OCI-LY7 (cell line): ENCODE data around the gene NUFIP1. TPM values are rescaled to one million over a fixed set of nuclear protein-coding genes. Genes with fewer than 3 reads are reported as not detected.
"Not testable (repeated sequence)": the region's sequence is repeated elsewhere in the genome, so short reads cannot be mapped to it uniquely, and the experiment has no call there.

Experiments
- BruUV-seq: library from RNA; stranded (reverse); fragments of 400-500 nt; replicated peaks from 2 replicates; lab custom pipeline; 2021; lab: Mats Ljungman, UMichigan
- CTCF ChIA-PET: fragments of 300-600 bp; sonication (Branson Sonifier 250); formaldehyde crosslinking; loops from one replicate; lab custom pipeline; 2022; ENCODE audit warnings: antibody characterized with exemption; ENCODE audit not compliant: unreplicated experiment; lab: Charles Lee
- POLR2A ChIA-PET: fragments of 300-600 bp; sonication (Branson Sonifier 250); formaldehyde crosslinking; loops from one replicate; lab custom pipeline; 2022; ENCODE audit warnings: antibody characterized with exemption; lab: Charles Lee
- DNase-seq: peaks from one replicate; pipeline ENCODE4 v3.0.0-alpha.2; 2015; ENCODE audit warnings: low spot score
- H2AFZ ChIP-seq: fragments of 200-600 bp; sonication (generic), shearing (Covaris generic); 2 replicates; pipeline ENCODE4 v1.6.1; 2014; ENCODE audit warnings: mild to moderate bottlenecking, antibody characterized with exemption, low read length, moderate library complexity
- H3K27ac ChIP-seq: fragments of 200-600 bp; sonication (generic); 2 replicates; pipeline ENCODE4 v1.5.1; 2014; ENCODE audit warnings: mixed run types, low read depth, mild to moderate bottlenecking, moderate library complexity, low read length, inconsistent platforms; ENCODE audit not compliant: poor library complexity, severe bottlenecking
- H3K36me3 ChIP-seq: fragments of 200-600 bp; sonication (generic); 2 replicates; pipeline ENCODE4 v1.6.1; 2014; ENCODE audit warnings: mild to moderate bottlenecking, antibody characterized with exemption, low read length, moderate library complexity, mixed read lengths; ENCODE audit not compliant: insufficient read depth
- H3K4me1 ChIP-seq: fragments of 200-600 bp; sonication (generic); 2 replicates; pipeline ENCODE4 v1.5.1; 2014; ENCODE audit warnings: mild to moderate bottlenecking, low read length; ENCODE audit not compliant: insufficient read depth, poor library complexity, severe bottlenecking
- H3K4me2 ChIP-seq: fragments of 200-600 bp; sonication (generic); 2 replicates; pipeline ENCODE4 v1.6.1; 2014; ENCODE audit warnings: mild to moderate bottlenecking, low read length
- H3K4me3 ChIP-seq: fragments of 200-600 bp; sonication (generic); 2 replicates; pipeline ENCODE4 v1.5.1; 2014; ENCODE audit warnings: mild to moderate bottlenecking, low read depth, low read length; ENCODE audit not compliant: poor library complexity, severe bottlenecking
- H3K79me2 ChIP-seq: fragments of 200-600 bp; sonication (generic); 2 replicates; pipeline ENCODE4 v1.6.1; 2016; ENCODE audit warnings: low read depth, mild to moderate bottlenecking, low read length, moderate library complexity, mixed read lengths; ENCODE audit not compliant: insufficient read depth
- H3K9me2 ChIP-seq: fragments of 200-600 bp; sonication (generic); 2 replicates; pipeline ENCODE4 v1.6.1; 2016; ENCODE audit warnings: mild to moderate bottlenecking, low read length, mixed read lengths; ENCODE audit not compliant: insufficient read depth
- H3K9me3 ChIP-seq: fragments of 200-600 bp; sonication (generic); 2 replicates; pipeline ENCODE4 v1.6.1; 2014; ENCODE audit warnings: mild to moderate bottlenecking, mixed run types, low read length, mixed read lengths
- H4K20me1 ChIP-seq: fragments of 200-600 bp; sonication (generic); 2 replicates; pipeline ENCODE4 v1.6.1; 2014; ENCODE audit warnings: mild to moderate bottlenecking, antibody characterized with exemption, low read length, moderate library complexity, mixed read lengths; ENCODE audit not compliant: insufficient read depth
- CTCF ChIP-seq: fragments of 200-600 bp; sonication (generic); conservative IDR thresholded peaks from 2 replicates; pipeline ENCODE4 v1.5.1; 2014; ENCODE audit warnings: mild to moderate bottlenecking, antibody characterized with exemption, low read length, moderate library complexity, mixed read lengths
- EZH2phosphoT487 ChIP-seq: fragments of 200-600 bp; sonication (generic); IDR thresholded peaks from 2 replicates; pipeline ENCODE4 v1.6.1; 2018; ENCODE audit warnings: low read depth, borderline replicate concordance, mild to moderate bottlenecking, mixed run types, antibody characterized with exemption, low read length, moderate library complexity, mixed read lengths
- intact Hi-C: fragments of 100-400 bp; cut with micrococcal nuclease; formaldehyde crosslinking; loops from one replicate; pipeline ENCODE4 v1.10.0; 2022; ENCODE audit not compliant: unreplicated experiment
- total RNA-seq, 2 experiments: library from RNA; depleted of rRNA in 1 of 2; stranded (reverse); fragments of >200 nt in 1 of 2; shearing (Covaris generic) in 1 of 2; gene quantifications; 2 replicates each; pipeline ENCODE4 v1.2.3, GENCODE V29; 2014 to 2022

Gene NUFIP1
- total RNA-seq, 2 experiments from 2014 or later = 6.8 to 11.4 TPM

GRCh38 chr13:44903574-44903985 lies 85.7 kb downstream of the NUFIP1 start:
- intact Hi-C loops = no loop called here
- CTCF ChIA-PET = no interaction called here
- H3K9me3 ChIP-seq = no peaks in the 10 kb centered on the region
- H3K4me1 ChIP-seq = peaks cover under 1% of the 10 kb centered on the region
- no peak overlapping the region for H2AFZ ChIP-seq
- no peaks in the 10 kb centered on the region for H3K9me2 ChIP-seq
- H3K36me3 ChIP-seq = no peaks in the 10 kb centered on the region
- no peaks in the 10 kb centered on the region for H4K20me1 ChIP-seq
- DNase-seq = no peak
- BruUV-seq = no TSS peak
- no peak overlapping the region for H3K4me2 ChIP-seq
- H3K79me2 ChIP-seq = no peaks in the 10 kb centered on the region
- H3K27ac ChIP-seq = no peak overlapping the region
- no peak overlapping the region for H3K4me3 ChIP-seq
- TF ChIP-seq CTCF = no peak
- TF ChIP-seq EZH2phosphoT487 = no peak
- POLR2A ChIA-PET = no interaction called here

DNA sequence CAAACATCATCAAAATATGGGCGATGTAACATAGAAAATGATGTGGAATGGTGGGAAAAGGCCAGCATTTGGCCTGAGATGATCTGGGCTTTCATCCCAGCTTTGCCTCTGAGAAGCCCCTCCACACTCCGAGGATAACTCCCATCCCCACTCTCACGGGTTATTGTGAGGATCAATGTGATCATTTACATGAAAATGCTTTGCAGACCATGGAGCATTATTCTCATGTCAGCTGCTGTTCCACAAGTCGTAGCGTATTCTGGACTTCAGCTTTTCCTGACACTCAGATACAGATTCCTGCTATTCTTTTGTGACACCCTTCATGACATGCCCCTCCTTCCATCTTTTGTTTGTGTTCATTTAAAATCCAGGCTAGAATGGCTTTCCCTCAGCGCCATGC lies 86.5 kb downstream of the NUFIP1 start:
- Histone ChIP-seq H4K20me1 (no peaks in the 10 kb centered on the region), H3K4me2 (no peak overlapping the region), H2AFZ (no peak overlapping the region), H3K9me2 (no peaks in the 10 kb centered on the region), H3K4me1 (no peaks in the 10 kb centered on the region), H3K79me2 (no peaks in the 10 kb centered on the region), H3K36me3 (no peaks in the 10 kb centered on the region), H3K27ac (no peak overlapping the region), H3K4me3 (no peak overlapping the region), H3K9me3 (no peaks in the 10 kb centered on the region)
- CTCF ChIA-PET = no interaction called here
- DNase-seq = no peak
- TF ChIP-seq CTCF (no peak), EZH2phosphoT487 (no peak)
- POLR2A ChIA-PET = no interaction called here
- intact Hi-C loops = no loop called here
- no TSS peak for BruUV-seq

DNA sequence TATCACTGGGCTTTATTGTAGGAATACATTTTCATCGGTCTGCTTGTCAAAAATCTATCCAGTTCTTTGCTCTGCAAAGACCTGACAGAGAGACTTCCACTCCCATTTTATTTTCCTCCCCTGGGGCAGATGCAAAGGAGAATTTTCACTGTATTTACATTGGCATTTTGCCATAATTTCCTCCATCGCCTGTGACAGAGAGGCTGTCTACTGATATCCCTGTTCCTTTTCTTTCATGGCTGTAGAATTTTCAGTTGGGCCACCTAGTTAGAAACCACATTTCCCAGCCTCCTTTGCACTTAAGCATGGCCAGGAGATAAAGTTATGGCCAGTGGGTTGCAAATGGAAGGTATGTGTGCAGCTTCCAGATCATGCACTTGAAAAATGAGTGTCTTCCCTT lies 89.3 kb downstream of the NUFIP1 start:
- H3K36me3 ChIP-seq = no peaks in the 10 kb centered on the region
- no peak for TF ChIP-seq EZH2phosphoT487
- TF ChIP-seq CTCF = no peak
- no peak overlapping the region for H3K27ac ChIP-seq
- no peaks in the 10 kb centered on the region for H4K20me1 ChIP-seq
- ChIA-PET POLR2A (no interaction called here), CTCF (no interaction called here)
- no peak overlapping the region for H3K4me2 ChIP-seq
- H3K4me1 ChIP-seq = no peaks in the 10 kb centered on the region
- BruUV-seq = no TSS peak
- DNase-seq = no peak
- no peak overlapping the region for H3K4me3 ChIP-seq
- H3K9me2 ChIP-seq = no peaks in the 10 kb centered on the region
- intact Hi-C loops = no loop called here
- no peak overlapping the region for H2AFZ ChIP-seq
- H3K9me3 ChIP-seq = no peaks in the 10 kb centered on the region
- H3K79me2 ChIP-seq = no peaks in the 10 kb centered on the region

GRCh38 chr13:44898308-44898707 lies 91.0 kb downstream of the NUFIP1 start:
- intact Hi-C loops, BruUV-seq, CTCF ChIA-PET: not testable (repeated sequence)

More at GRCh38 chr13:44898308-44898707, 91.0 kb downstream of the NUFIP1 start:
- H2AFZ ChIP-seq, H3K9me3 ChIP-seq, H3K9me2 ChIP-seq, H3K4me1 ChIP-seq, H3K4me3 ChIP-seq, H3K4me2 ChIP-seq, H4K20me1 ChIP-seq, DNase-seq, H3K79me2 ChIP-seq, H3K27ac ChIP-seq, H3K36me3 ChIP-seq: not testable (repeated sequence)
- POLR2A ChIA-PET = interaction anchor here (0.7 to 1.1 kb wide), 2 partner anchors 44 to 1949 kb away, joined by 3 read pairs; no protein-coding TSS in a partner anchor
